Fibroblast of lung (primary cell): Measurements from ENCODE around the gene PDZD7.

Experiments used
- EZH2 ChIP-seq: IDR thresholded peaks from 2 replicates; pipeline ENCODE4 v1.5.1; 2012; ENCODE audit warnings: low read length, control low read depth, mild to moderate bottlenecking; ENCODE audit errors: missing control alignments
- TF ChIP-seq, protein P1 (sequence below), 2 donors: IDR thresholded peaks in 1 of 2; conservative IDR thresholded peaks in 1 of 2; 1 replicate in 1 of 2; 2 replicates in 1 of 2; pipeline ENCODE4 v1.5.1; 2011 to 2012; ENCODE audit warnings: low read length in 2 of 2, control low read depth in 1 of 2, inconsistent platforms in 1 of 2, low read depth in 1 of 2, mild to moderate bottlenecking in 1 of 2

DNA sequence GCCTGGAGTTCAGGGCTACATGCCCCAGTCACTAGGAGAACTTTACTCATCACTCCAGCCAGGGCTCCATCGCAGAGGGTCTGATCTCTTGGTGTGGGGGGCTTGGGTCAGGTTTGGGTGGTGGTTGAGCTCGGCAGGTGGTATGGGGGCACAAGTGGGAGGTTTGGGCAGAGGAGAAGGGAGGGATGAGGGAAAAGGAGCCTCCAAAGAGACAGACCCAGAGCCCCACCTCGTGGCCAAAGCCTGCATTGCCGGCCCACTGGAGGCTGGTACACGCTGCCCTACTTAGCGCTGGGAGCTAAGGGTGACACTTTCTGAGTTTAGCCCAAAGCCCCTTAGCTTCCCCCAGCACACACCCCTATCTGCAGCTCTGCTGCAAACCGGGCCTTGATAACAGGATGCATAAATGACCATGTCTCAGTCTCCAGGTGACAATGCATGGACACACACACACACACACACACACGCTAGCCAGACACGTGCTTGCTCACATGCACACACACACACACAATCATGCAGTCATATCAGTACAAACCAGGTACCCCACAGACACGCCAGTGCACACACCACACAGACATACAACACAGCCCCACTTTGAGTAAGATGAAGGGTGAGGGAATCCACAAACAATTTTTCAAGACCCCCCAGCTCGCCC is 16.6 kb downstream of the PDZD7 start:
- TF ChIP-seq, protein P1, sequence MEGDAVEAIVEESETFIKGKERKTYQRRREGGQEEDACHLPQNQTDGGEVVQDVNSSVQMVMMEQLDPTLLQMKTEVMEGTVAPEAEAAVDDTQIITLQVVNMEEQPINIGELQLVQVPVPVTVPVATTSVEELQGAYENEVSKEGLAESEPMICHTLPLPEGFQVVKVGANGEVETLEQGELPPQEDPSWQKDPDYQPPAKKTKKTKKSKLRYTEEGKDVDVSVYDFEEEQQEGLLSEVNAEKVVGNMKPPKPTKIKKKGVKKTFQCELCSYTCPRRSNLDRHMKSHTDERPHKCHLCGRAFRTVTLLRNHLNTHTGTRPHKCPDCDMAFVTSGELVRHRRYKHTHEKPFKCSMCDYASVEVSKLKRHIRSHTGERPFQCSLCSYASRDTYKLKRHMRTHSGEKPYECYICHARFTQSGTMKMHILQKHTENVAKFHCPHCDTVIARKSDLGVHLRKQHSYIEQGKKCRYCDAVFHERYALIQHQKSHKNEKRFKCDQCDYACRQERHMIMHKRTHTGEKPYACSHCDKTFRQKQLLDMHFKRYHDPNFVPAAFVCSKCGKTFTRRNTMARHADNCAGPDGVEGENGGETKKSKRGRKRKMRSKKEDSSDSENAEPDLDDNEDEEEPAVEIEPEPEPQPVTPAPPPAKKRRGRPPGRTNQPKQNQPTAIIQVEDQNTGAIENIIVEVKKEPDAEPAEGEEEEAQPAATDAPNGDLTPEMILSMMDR (conservative IDR thresholded peaks at IDR 0.05 in 1 of 2, IDR thresholded peaks at IDR 0.05 in 1 of 2; ENCODE audit: low read depth in 1 of 2, low read length in 2 of 2), result peak; percentile 93 to 97
- no peak for TF ChIP-seq EZH2
